CD4-positive, alpha-beta T cell (primary cell): ENCODE measurements around the gene E2F7. TPM values are rescaled to one million over a fixed set of nuclear protein-coding genes. Genes with fewer than 3 reads are reported as not detected.
"Not testable (repeated sequence)": the region's sequence is repeated elsewhere in the genome, so short reads cannot be mapped to it uniquely, and the experiment has no call there.

ENCODE experiments used
- ATAC-seq: fragments of 200-7000 bp; cut with Tn5 transposase; one replicate; pipeline ENCODE4 v1.10.0; 2022; ENCODE audit warnings: mild to moderate bottlenecking; ENCODE audit not compliant: poor library complexity
- CTCF ChIA-PET: fragments of 350-600 bp; sonication (Branson Sonifier 250); formaldehyde crosslinking; loops from one replicate; lab custom pipeline; 2021; ENCODE audit warnings: antibody characterized with exemption, inconsistent platforms; lab: Charles Lee
- POLR2A ChIA-PET: fragments of 350-600 bp; sonication (Branson Sonifier 250); formaldehyde crosslinking; loops from one replicate; lab custom pipeline; 2021; ENCODE audit warnings: antibody characterized with exemption, inconsistent platforms; lab: Charles Lee
- DNase-seq, 14 experiments: peaks; one replicate each; pipeline ENCODE4 v3.0.0-alpha.2; 2013 to 2020; ENCODE audit warnings: mixed read lengths in 2 of 14
- H3K27ac ChIP-seq, 2 donors: one replicate each; pipeline versions ENCODE4 v1.5.1 to v1.7.0; 2013; ENCODE audit warnings: low read length in 2 of 2, low read depth in 1 of 2, mild to moderate bottlenecking in 1 of 2
- H3K27me3 ChIP-seq, 2 experiments: 1 replicate in 1 of 2; 2 replicates in 1 of 2; pipeline versions ENCODE4 v1.6.1 to v1.7.0; 2013; ENCODE audit warnings: low read length in 2 of 2, control low read depth in 1 of 2, mild to moderate bottlenecking in 1 of 2, moderate library complexity in 1 of 2; ENCODE audit not compliant: insufficient read depth in 2 of 2, control insufficient read depth in 1 of 2
- H3K36me3 ChIP-seq: one replicate; pipeline ENCODE4 v1.6.1; 2013; ENCODE audit warnings: low read length, control low read depth; ENCODE audit not compliant: insufficient read depth
- H3K4me1 ChIP-seq: one replicate; pipeline ENCODE4 v1.6.1; 2013; ENCODE audit warnings: low read length, control low read depth; ENCODE audit not compliant: insufficient read depth
- H3K4me3 ChIP-seq: one replicate; pipeline ENCODE4 v1.5.1; 2013; ENCODE audit warnings: mild to moderate bottlenecking, low read length, moderate library complexity
- H3K9me3 ChIP-seq, 2 experiments: 1 replicate in 1 of 2; 2 replicates in 1 of 2; pipeline versions ENCODE4 v1.6.1 to v1.7.0; 2013; ENCODE audit warnings: low read length in 2 of 2, mild to moderate bottlenecking in 2 of 2, control low read depth in 1 of 2, moderate library complexity in 1 of 2; ENCODE audit not compliant: control insufficient read depth in 1 of 2, insufficient read depth in 1 of 2
- H3K27ac Mint-ChIP-seq: one replicate; pipeline ENCODE4 v1.8.0; 2020; ENCODE audit warnings: mixed read lengths
- H3K27me3 Mint-ChIP-seq: one replicate; pipeline ENCODE4 v1.8.0; 2021; ENCODE audit warnings: mixed read lengths
- H3K36me3 Mint-ChIP-seq: one replicate; pipeline ENCODE4 v1.8.0; 2021; ENCODE audit warnings: low read depth, mixed read lengths
- H3K4me1 Mint-ChIP-seq: one replicate; pipeline ENCODE4 v1.8.0; 2021; ENCODE audit warnings: low read depth, mixed read lengths
- H3K4me3 Mint-ChIP-seq: one replicate; pipeline ENCODE4 v1.8.0; 2020; ENCODE audit warnings: mild to moderate bottlenecking, mixed read lengths
- H3K9me3 Mint-ChIP-seq: one replicate; pipeline ENCODE4 v1.8.0; 2020; ENCODE audit warnings: mixed read lengths
- intact Hi-C, 2 experiments: fragments of 100-400 bp; cut with DNase I in 1 of 2; cut with micrococcal nuclease in 1 of 2; formaldehyde crosslinking; loops; one replicate each; pipeline versions ENCODE4 v1.15.1 to v1.9.0; 2023 to 2025; cut with DNase I, micrococcal nuclease
- total RNA-seq, 174 experiments: library from RNA in 2 of 174; stranded (reverse) in 2 of 174; gene quantifications; one replicate each; pipeline ENCODE4 v1.2.3 and lab custom pipeline; 2021 to 2026
- TF ChIP-seq, protein P1 (sequence below): fragments of 200-600 bp; IDR thresholded peaks from one replicate; pipeline ENCODE4 v1.8.0; 2022; ENCODE audit warnings: antibody characterized with exemption, mild to moderate bottlenecking

The E2F7 gene
- total RNA-seq, 2 experiments from 2014 or later: 0.14 to 0.16 TPM

DNA sequence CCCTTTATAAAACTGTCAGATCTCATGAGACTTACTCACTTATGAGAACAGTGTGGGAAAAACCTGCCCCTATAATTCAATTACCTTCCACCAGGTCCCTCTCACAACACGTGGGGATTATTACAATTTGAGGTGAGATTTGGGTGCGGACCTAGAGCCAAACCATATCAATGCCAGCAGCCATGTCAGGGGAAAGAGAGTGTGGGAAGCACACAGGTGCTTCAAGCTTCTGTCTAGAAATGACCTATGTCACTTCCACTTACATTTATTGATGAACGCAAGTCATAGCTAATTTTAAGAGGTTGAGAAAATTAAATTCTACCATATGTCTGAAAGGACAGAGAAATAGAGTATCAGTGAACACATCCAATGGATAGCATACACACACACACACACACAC, 32.5 kb upstream of the E2F7 start:
- H3K27me3 Mint-ChIP-seq: peaks cover 38% of the 10 kb centered on the region
- Histone ChIP-seq H3K27ac (no peak overlapping the region), H3K36me3 (no peaks in the 10 kb centered on the region), H3K4me3 (no peak overlapping the region), H3K9me3 (peaks cover 0 to 7% of the 10 kb centered on the region in 2 experiments), H3K4me1 (no peaks in the 10 kb centered on the region), H3K27me3 (no peaks in the 10 kb centered on the region)
- H3K4me3 Mint-ChIP-seq: no peak overlapping the region
- H3K36me3 Mint-ChIP-seq: no peaks in the 10 kb centered on the region
- H3K27ac Mint-ChIP-seq: no peak overlapping the region
- no peak for ATAC-seq
- no peak for DNase-seq
- TF ChIP-seq, protein P1, sequence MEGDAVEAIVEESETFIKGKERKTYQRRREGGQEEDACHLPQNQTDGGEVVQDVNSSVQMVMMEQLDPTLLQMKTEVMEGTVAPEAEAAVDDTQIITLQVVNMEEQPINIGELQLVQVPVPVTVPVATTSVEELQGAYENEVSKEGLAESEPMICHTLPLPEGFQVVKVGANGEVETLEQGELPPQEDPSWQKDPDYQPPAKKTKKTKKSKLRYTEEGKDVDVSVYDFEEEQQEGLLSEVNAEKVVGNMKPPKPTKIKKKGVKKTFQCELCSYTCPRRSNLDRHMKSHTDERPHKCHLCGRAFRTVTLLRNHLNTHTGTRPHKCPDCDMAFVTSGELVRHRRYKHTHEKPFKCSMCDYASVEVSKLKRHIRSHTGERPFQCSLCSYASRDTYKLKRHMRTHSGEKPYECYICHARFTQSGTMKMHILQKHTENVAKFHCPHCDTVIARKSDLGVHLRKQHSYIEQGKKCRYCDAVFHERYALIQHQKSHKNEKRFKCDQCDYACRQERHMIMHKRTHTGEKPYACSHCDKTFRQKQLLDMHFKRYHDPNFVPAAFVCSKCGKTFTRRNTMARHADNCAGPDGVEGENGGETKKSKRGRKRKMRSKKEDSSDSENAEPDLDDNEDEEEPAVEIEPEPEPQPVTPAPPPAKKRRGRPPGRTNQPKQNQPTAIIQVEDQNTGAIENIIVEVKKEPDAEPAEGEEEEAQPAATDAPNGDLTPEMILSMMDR: no peak
- H3K4me1 Mint-ChIP-seq: no peaks in the 10 kb centered on the region
- POLR2A ChIA-PET: no interaction called here
- CTCF ChIA-PET: no interaction called here
- H3K9me3 Mint-ChIP-seq: no peaks in the 10 kb centered on the region
- intact Hi-C loops: no loop called here

DNA sequence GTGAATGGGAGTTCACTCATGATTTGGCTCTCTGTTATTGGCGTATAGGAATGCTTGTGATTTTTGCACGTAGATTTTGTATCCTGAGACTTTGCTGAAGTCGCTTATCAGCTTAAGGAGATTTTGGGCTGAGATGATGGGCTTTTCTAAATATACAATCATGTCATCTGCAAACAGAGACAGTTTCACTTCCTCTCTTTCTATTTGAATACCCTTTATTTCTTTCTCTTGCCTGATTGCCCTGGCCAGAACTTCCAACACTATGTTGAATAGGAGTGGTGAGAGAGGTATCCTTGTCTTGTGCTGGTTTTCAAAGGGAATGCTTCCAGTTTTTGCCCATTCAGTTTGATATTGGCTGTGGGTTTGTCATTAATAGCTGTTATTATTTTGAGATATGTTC, 26.9 kb upstream of the E2F7 start:
- H3K27me3 ChIP-seq, H3K36me3 ChIP-seq, H3K4me1 Mint-ChIP-seq, POLR2A ChIA-PET, CTCF ChIA-PET, ATAC-seq, H3K9me3 Mint-ChIP-seq, DNase-seq, H3K36me3 Mint-ChIP-seq, H3K27ac Mint-ChIP-seq, H3K4me1 ChIP-seq, intact Hi-C loops, H3K4me3 Mint-ChIP-seq, H3K4me3 ChIP-seq, H3K27ac ChIP-seq, H3K9me3 ChIP-seq: not testable (repeated sequence)
- peaks cover 30% of the 10 kb centered on the region for H3K27me3 Mint-ChIP-seq

DNA sequence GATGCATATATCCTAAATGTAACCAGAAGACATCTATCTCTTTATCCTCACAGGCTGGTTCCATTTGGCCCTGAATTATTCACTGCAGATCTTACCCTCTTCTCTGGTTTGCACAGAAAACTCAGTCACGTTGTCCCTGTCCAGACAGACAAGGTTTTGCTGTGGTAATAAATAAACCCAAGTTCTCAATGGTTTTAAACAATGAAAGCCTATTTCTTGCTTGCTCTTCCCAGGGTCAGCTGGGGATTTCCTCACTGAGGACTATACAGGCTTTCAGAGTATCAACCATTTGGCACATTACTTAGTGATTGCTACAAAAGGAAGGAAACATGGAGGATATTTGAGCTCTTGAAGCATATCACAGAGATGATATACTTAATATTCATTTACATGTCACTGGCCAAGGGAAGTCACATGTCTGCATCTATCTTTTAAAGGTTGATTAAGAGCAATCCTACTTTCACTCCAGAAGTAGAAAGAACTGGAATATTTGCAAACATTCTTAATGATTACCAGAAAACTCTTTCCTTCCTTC, 24.4 kb upstream of the E2F7 start:
- ChIA-PET CTCF (no interaction called here), POLR2A (no interaction called here)
- no peaks in the 10 kb centered on the region for H3K36me3 Mint-ChIP-seq
- intact Hi-C loops: no loop called here
- no peaks in the 10 kb centered on the region for H3K4me1 Mint-ChIP-seq
- H3K27ac ChIP-seq: no peak overlapping the region
- no peak for ATAC-seq
- no peaks in the 10 kb centered on the region for H3K36me3 ChIP-seq
- no peak overlapping the region for H3K4me3 ChIP-seq
- H3K4me3 Mint-ChIP-seq: no peak overlapping the region
- no peak overlapping the region for H3K27ac Mint-ChIP-seq
- no peaks in the 10 kb centered on the region for H3K9me3 Mint-ChIP-seq
- peaks cover 0 to 3% of the 10 kb centered on the region in 2 experiments for H3K27me3 ChIP-seq
- TF ChIP-seq, protein P1: no peak
- H3K9me3 ChIP-seq: no peaks in the 10 kb centered on the region
- DNase-seq: no peak
- no peaks in the 10 kb centered on the region for H3K4me1 ChIP-seq
- H3K27me3 Mint-ChIP-seq: peaks cover 19% of the 10 kb centered on the region

DNA sequence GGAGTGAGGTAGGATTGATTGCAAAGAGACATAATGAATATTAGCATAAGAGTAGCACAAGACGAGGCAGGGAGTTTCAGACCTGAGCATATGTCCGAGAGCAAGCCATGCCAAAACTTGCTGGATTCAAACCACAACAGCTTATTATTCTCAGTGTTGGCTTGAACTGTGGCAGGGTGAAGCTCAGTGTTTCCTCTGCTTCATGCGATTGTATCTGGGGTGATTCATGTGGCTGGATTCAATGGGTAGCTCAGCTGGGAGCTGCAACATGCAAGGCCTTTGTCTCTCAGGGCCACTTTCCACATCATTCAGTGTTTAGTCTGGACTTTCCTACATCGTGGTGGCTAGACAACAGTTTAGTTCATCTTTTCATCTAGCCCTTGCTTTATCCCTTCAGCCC, 22.1 kb upstream of the E2F7 start:
- Histone ChIP-seq H3K36me3 (no peaks in the 10 kb centered on the region), H3K27me3 (peaks cover 0 to 3% of the 10 kb centered on the region in 2 experiments), H3K4me3 (no peak overlapping the region), H3K9me3 (no peaks in the 10 kb centered on the region), H3K4me1 (no peaks in the 10 kb centered on the region), H3K27ac (no peak overlapping the region)
- no peak for ATAC-seq
- Mint-ChIP-seq H3K9me3 (no peaks in the 10 kb centered on the region), H3K4me1 (no peaks in the 10 kb centered on the region), H3K36me3 (no peaks in the 10 kb centered on the region), H3K27me3 (peaks cover 3% of the 10 kb centered on the region), H3K4me3 (no peak overlapping the region), H3K27ac (no peak overlapping the region)
- no peak for DNase-seq
- TF ChIP-seq, protein P1: no peak
- ChIA-PET POLR2A (no interaction called here), CTCF (no interaction called here)
- intact Hi-C loops: no loop called here
